Parietal lobe (tissue), 1 donor: ENCODE data around the gene DUSP10. TPM values are rescaled to one million over a fixed set of nuclear protein-coding genes. Genes with fewer than 3 reads are reported as not detected.

Experiments used
- total RNA-seq: library from RNA; depleted of rRNA; stranded (reverse); fragments of >200 nt; gene quantifications from one replicate; pipeline ENCODE4 v1.2.3, GENCODE V29; 2014

DUSP10 gene
- 5.3 TPM for total RNA-seq

DNA sequence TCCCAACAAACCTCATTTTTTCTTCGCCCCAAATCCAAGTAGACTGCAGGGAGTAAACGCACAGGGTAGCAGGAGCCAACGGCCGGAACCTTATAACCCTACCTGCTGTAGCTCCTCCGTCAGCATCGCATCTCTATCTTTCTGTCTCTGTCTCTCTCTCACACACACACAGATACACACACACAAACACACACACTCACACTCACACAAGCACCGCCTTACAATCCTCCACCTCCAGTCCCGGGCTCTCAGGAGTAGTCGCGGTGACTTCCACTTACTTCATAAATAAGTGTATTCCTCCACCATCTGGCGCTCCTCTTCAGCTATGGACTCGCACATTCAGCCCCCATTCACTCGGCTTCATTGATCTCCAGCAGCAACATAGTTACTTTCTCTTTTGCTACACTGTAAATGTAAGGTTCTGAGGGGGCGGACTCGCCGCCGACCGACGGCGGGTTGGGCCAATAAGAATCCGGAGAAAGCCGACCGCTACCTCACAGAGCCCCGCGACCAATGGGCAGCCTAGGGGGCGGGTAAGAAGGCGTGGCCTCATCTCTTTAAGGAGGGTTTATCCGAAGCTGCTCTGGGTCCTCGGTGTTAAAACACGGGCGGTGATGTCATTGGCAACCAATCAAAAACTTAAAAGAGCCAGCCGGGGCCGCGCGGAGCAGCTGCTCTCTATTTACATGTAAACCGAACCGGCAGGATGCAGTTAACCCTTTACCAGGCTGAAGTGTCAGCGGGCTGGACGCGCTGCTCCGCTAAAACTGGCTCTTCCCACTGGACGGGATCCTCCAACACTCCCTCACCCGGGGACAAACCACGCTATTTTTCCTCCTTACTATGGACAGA is at the start of gene DUSP10:
Gene DUSP10 (minus strand): TSS at position 387 of the 852 bp plus-strand sequence. CDS start 2,345 bp downstream, outside the sequence.

